ENCODE measurements around the gene SCUBE1. TPM values are rescaled to one million over a fixed set of nuclear protein-coding genes. Genes with fewer than 3 reads are reported as not detected.

The SCUBE1 gene
- total and polyA plus RNA-seq, 9 donors: 5.5 to 202 (median 49.0) TPM

GRCh38 chr22:43246188-43246587 is 97.0 kb downstream of the SCUBE1 start:
- no peak overlapping the region for H3K4me3 ChIP-seq
- WGBS, 3 donors: 68 to 85% (median 79%) methylated on average over 4 of the region's 4 CpGs
- no peaks in the 10 kb centered on the region for H3K36me3 ChIP-seq
- H3K27me3 ChIP-seq: no peaks in the 10 kb centered on the region
- TF ChIP-seq POLR2A (IDR thresholded peaks at IDR 0.05) (no peak), CTCF (IDR thresholded peaks at IDR 0.05) (no peak), EP300 (IDR thresholded peaks at IDR 0.05) (no peak)
- no peaks in the 10 kb centered on the region for H3K9me3 ChIP-seq
- intact Hi-C loops (cut with DNase I): no loop called here
- DNase-seq: no peak
- no peak overlapping the region for H3K27ac ChIP-seq
- peaks cover 19% of the 10 kb centered on the region for H3K4me1 ChIP-seq (ENCODE audit: insufficient read depth)

- Histone ChIP-seq H3K9me3 (no peaks in the 10 kb centered on the region), H3K4me3 (no peak overlapping the region), H3K4me1 (ENCODE audit: insufficient read depth) (peaks cover 24% of the 10 kb centered on the region), H3K27ac (no peak overlapping the region), H3K36me3 (no peaks in the 10 kb centered on the region), H3K27me3 (no peaks in the 10 kb centered on the region)
- intact Hi-C loops (cut with DNase I): no loop called here
- no peak for TF ChIP-seq CTCF (IDR thresholded peaks at IDR 0.05)
- TF ChIP-seq EP300 (IDR thresholded peaks at IDR 0.05): no peak
- TF ChIP-seq POLR2A (IDR thresholded peaks at IDR 0.05): no peak
- 90 to 92% (median 92%) methylated on average over 10 of the region's 10 CpGs for WGBS, 3 donors
- no peak for DNase-seq
Observed at GRCh38 chr22:43245717-43246116, 97.5 kb downstream of the SCUBE1 start.

- peaks cover 31% of the 10 kb centered on the region for H3K4me1 ChIP-seq (ENCODE audit: insufficient read depth)
- intact Hi-C loops (cut with DNase I): no loop called here
- H3K27me3 ChIP-seq: no peaks in the 10 kb centered on the region
- DNase-seq: no peak
- H3K27ac ChIP-seq: no peak overlapping the region
- H3K4me3 ChIP-seq: no peak overlapping the region
- no peak for TF ChIP-seq POLR2A (IDR thresholded peaks at IDR 0.05)
- no peak for TF ChIP-seq EP300 (IDR thresholded peaks at IDR 0.05)
- TF ChIP-seq CTCF (IDR thresholded peaks at IDR 0.05): no peak
- no peaks in the 10 kb centered on the region for H3K9me3 ChIP-seq
- 89 to 91% (median 89%) methylated on average over 23 to 24 of the region's 24 CpGs for WGBS, 3 donors
- H3K36me3 ChIP-seq: no peaks in the 10 kb centered on the region
Observed at GRCh38 chr22:43244803-43245527, 98.2 kb downstream of the SCUBE1 start.

- WGBS, 3 donors: 76 to 86% (median 86%) methylated on average over 7 of the region's 7 CpGs
Observed at GRCh38 chr22:43244402-43244801, 98.8 kb downstream of the SCUBE1 start.

More at GRCh38 chr22:43244402-43244801, 98.8 kb downstream of the SCUBE1 start:
- no peaks in the 10 kb centered on the region for H3K36me3 ChIP-seq
- TF ChIP-seq POLR2A (IDR thresholded peaks at IDR 0.05): no peak
- no peak for TF ChIP-seq CTCF (IDR thresholded peaks at IDR 0.05)
- no peak for TF ChIP-seq EP300 (IDR thresholded peaks at IDR 0.05)
- no peaks in the 10 kb centered on the region for H3K27me3 ChIP-seq
- no peak overlapping the region for H3K4me3 ChIP-seq
- H3K9me3 ChIP-seq: no peaks in the 10 kb centered on the region
- H3K27ac ChIP-seq: no peak overlapping the region
- intact Hi-C loops (cut with DNase I): no loop called here
- no peak for DNase-seq
- H3K4me1 ChIP-seq (ENCODE audit: insufficient read depth): peaks cover 37% of the 10 kb centered on the region
